ENCODE measurements around the gene CCL17.

Gene CCL17

DNA sequence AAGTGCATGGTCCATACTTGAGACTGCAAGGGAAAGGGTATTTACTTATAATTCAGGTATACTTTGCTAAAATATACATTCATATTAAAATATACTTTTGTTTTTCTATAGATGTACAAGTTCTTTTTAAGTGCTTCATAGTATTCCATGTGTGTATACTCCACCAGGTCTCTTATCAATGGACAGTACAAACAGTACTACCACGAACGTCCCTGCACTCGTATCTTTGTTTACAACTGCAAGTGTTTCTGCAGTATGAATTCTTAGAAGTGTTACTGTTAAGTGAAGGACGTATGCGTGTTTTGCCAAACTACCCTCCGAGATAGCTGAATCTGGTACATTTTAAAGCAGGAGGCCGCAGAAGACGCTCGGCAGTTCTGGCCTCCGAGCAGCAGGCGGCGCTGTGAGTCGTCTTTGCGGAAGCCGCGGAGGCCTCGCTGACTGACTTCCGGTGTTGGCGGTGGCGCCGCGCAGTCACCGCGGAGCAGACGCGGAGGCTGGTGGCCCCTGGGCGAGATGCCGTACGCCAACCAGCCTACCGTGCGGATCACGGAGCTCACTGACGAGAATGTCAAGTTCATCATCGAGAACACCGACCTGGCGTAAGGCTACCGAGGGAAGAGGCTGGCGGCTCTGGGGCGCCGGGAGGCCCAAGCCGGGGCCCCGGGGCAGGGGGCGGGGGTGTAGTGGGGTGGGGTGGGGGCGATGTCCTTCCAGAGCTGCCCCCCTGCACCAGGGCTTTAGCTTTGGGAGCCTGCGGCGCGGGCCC, 57.8 kb downstream of the CCL17 start, which contains the start of gene POLR2C:
TSS of gene POLR2C (plus strand) at position 471 of the 769 bp plus-strand sequence. CDS start at position 517, 46 bp downstream.
- H3K36me3 ChIP-seq = peaks cover 71% of the 10 kb centered on the region
- peaks cover 15 to 19% of the 10 kb centered on the region in 2 experiments for H3K4me1 ChIP-seq (ENCODE audit: control insufficient read depth in 1 of 2, insufficient read depth in 1 of 2, low read depth in 1 of 2, low read length in 1 of 2)
- H3K27ac ChIP-seq = peak within 1 kb of the TSS; percentile 76
- no peaks in the 10 kb centered on the region for H3K27me3 ChIP-seq
- no peaks in the 10 kb centered on the region for H3K9me3 ChIP-seq
- TF ChIP-seq, protein P1, sequence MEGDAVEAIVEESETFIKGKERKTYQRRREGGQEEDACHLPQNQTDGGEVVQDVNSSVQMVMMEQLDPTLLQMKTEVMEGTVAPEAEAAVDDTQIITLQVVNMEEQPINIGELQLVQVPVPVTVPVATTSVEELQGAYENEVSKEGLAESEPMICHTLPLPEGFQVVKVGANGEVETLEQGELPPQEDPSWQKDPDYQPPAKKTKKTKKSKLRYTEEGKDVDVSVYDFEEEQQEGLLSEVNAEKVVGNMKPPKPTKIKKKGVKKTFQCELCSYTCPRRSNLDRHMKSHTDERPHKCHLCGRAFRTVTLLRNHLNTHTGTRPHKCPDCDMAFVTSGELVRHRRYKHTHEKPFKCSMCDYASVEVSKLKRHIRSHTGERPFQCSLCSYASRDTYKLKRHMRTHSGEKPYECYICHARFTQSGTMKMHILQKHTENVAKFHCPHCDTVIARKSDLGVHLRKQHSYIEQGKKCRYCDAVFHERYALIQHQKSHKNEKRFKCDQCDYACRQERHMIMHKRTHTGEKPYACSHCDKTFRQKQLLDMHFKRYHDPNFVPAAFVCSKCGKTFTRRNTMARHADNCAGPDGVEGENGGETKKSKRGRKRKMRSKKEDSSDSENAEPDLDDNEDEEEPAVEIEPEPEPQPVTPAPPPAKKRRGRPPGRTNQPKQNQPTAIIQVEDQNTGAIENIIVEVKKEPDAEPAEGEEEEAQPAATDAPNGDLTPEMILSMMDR (IDR thresholded peaks at IDR 0.05) = peak; percentile 99
- peak within 1 kb of the TSS; percentile 81 to 82 for H3K4me3 ChIP-seq (ENCODE audit: low read depth in 1 of 2, low read length in 1 of 2)

DNA sequence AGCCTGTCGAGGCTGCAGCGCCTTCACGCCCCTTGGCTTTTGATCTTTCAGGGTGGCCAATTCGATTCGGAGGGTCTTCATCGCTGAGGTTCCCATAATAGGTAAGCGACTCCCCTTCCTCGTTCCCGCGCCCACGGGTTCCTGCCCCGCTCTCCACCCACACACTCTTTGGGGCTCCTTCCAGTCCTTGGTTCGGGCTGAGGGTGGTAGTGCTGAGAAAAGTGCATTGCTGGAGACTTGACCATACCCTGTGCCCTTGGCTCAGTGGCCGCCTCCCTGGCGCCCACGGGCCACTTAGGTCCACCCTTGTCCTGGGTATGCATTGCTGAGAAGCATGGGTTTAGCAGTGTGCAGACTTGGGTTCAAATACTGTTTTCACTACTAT, 58.4 kb downstream of the CCL17 start:
- TF ChIP-seq, protein P1 (IDR thresholded peaks at IDR 0.05) = no peak
- H3K36me3 ChIP-seq = peaks cover 71% of the 10 kb centered on the region
- peak overlapping the region; percentile 81 to 82 for H3K4me3 ChIP-seq (ENCODE audit: low read depth in 1 of 2, low read length in 1 of 2)
- H3K9me3 ChIP-seq = no peaks in the 10 kb centered on the region
- peak overlapping the region; percentile 76 for H3K27ac ChIP-seq
- H3K4me1 ChIP-seq (ENCODE audit: control insufficient read depth in 1 of 2, insufficient read depth in 1 of 2, low read depth in 1 of 2, low read length in 1 of 2) = peaks cover 15 to 19% of the 10 kb centered on the region in 2 experiments
- H3K27me3 ChIP-seq = no peaks in the 10 kb centered on the region

GRCh38 chr16:57464523-57464922, 60.0 kb downstream of the CCL17 start:
- peaks cover 71% of the 10 kb centered on the region for H3K36me3 ChIP-seq
- TF ChIP-seq, protein P1 (IDR thresholded peaks at IDR 0.05) = no peak
- H3K27me3 ChIP-seq = no peaks in the 10 kb centered on the region
- no peaks in the 10 kb centered on the region for H3K9me3 ChIP-seq
- no peak overlapping the region for H3K27ac ChIP-seq
- no peak overlapping the region for H3K4me3 ChIP-seq (ENCODE audit: low read depth in 1 of 2, low read length in 1 of 2)
- peaks cover 19 to 21% of the 10 kb centered on the region in 2 experiments for H3K4me1 ChIP-seq (ENCODE audit: control insufficient read depth in 1 of 2, insufficient read depth in 1 of 2, low read depth in 1 of 2, low read length in 1 of 2)

Measured in neutrophil (primary cell).